GM21825 (cell line): ENCODE measurements around the gene INTS1.
"Not testable (repeated sequence)": the region's sequence is repeated elsewhere in the genome, so short reads cannot be mapped to it uniquely, and the experiment has no call there.

Experiments used
- ATAC-seq: cut with Tn5 transposase; IDR thresholded peaks from one replicate; pipeline ENCODE4 v1.9.1; 2021; ENCODE audit warnings: mild to moderate bottlenecking, moderate library complexity; ENCODE audit not compliant: unreplicated experiment

Gene INTS1

GRCh38 chr7:1449501-1449900 lies 54.7 kb downstream of the INTS1 start:
- ATAC-seq: no peak

- ATAC-seq: no peak
Observed at GRCh38 chr7:1448958-1449357, 55.2 kb downstream of the INTS1 start.

GRCh38 chr7:1447551-1448244 lies 56.5 kb downstream of the INTS1 start:
- ATAC-seq: no peak

GRCh38 chr7:1447112-1447511 lies 57.1 kb downstream of the INTS1 start:
- no peak for ATAC-seq

GRCh38 chr7:1446620-1447032 lies 57.6 kb downstream of the INTS1 start:
- no peak for ATAC-seq

- ATAC-seq: not testable (repeated sequence)
Observed at GRCh38 chr7:1446026-1446425, 58.2 kb downstream of the INTS1 start.

GRCh38 chr7:1445341-1445740 lies 58.8 kb downstream of the INTS1 start:
- no peak for ATAC-seq

GRCh38 chr7:1444925-1445322 lies 59.3 kb downstream of the INTS1 start:
- no peak for ATAC-seq

GRCh38 chr7:1444214-1444924 lies 59.8 kb downstream of the INTS1 start:
- ATAC-seq: no peak

GRCh38 chr7:1443587-1444200 lies 60.5 kb downstream of the INTS1 start:
- not testable (repeated sequence) for ATAC-seq

- no peak for ATAC-seq
Observed at GRCh38 chr7:1442355-1443124, 61.6 kb downstream of the INTS1 start.

GRCh38 chr7:1441615-1442354 lies 62.4 kb downstream of the INTS1 start:
- ATAC-seq: no peak

GRCh38 chr7:1440620-1441019 lies 63.6 kb downstream of the INTS1 start:
- no peak for ATAC-seq

- no peak for ATAC-seq
Observed at GRCh38 chr7:1439373-1440363, 64.5 kb downstream of the INTS1 start.

- ATAC-seq: no peak
Observed at GRCh38 chr7:1438821-1439220, 65.4 kb downstream of the INTS1 start.

GRCh38 chr7:1438208-1438607 lies 66.0 kb downstream of the INTS1 start:
- no peak for ATAC-seq

- ATAC-seq: no peak
Observed at GRCh38 chr7:1437155-1437880, 66.9 kb downstream of the INTS1 start.

GRCh38 chr7:1436608-1437007 lies 67.6 kb downstream of the INTS1 start:
- ATAC-seq: no peak
